ENCODE data around the gene SRP68.
"Not testable (repeated sequence)": the region's sequence is repeated elsewhere in the genome, so short reads cannot be mapped to it uniquely, and the experiment has no call there.

Gene SRP68

GRCh38 chr17:76046064-76046463, 26.3 kb downstream of the SRP68 start:
- DNase-seq (ENCODE audit: low read depth in 2 of 2): no peak

DNA sequence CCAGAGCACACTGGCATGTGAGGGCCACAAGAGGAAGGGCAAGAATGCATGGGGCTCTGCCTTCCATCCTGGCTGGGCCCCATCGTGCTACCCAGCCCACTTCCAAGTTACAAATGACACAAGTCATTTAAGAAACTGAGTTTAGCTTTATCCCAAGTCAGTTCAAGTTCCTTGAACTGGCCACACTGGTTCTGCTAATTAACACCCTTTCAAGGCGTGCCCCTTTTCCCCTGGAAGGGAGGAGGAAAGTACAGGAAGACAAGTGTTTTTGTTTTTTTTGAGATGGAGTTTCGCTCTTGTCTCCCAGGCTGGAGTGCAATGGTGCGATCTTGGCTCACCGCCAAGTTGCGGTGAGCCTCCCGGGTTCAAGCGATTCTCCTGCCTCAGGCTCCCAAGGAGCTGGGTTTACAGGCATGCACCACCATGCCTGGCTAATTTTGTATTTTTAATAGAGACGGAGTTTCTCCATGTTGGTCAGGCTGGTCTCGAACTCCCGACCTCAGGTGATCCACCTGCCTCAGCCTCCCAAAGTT, 27.8 kb downstream of the SRP68 start:
- not testable (repeated sequence) for DNase-seq (ENCODE audit: low read depth in 2 of 2)

- not testable (repeated sequence) for DNase-seq (ENCODE audit: low read depth in 2 of 2)
Measured at GRCh38 chr17:76042868-76043267, 29.4 kb downstream of the SRP68 start.

DNA sequence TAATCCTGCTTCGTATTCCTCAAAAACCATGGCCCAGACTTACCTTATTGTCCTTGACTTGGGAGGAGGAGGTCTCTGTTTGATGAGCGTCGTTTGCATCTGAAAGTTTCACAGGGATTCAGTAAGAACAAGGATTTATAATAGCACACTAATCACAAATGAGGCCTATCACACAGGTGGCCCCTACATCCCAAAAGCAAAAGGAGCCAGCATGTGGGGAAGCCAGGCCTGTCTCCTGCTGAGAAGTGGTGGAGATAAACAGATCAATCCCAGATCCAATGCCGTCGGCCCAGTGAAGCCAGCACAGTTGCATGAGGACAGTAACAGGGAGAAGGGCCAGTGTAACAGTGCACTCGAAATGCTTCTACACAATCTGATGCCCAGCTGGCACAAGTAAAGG, 31.9 kb downstream of the SRP68 start:
- no peak for DNase-seq (ENCODE audit: low read depth in 2 of 2)

DNA sequence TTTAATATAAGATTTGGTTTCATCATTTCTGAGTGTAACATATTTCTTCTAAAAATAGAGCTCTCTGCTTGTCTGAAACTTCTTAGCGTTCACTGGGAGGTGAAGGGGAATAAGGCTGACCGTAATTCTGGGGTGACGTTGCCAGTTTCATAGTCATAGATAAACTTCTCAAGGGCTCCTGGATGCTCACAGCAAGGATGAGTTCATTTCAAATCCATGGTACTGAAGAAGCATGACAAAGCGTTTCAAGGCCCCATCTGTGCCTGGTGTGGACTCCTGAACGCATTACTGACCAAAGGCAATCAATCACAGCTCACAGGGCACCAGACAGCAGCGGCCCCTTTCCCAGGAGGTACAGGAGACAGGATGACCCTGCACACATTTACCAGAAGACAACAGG, 33.2 kb downstream of the SRP68 start:
- DNase-seq (ENCODE audit: low read depth in 2 of 2): no peak

DNA sequence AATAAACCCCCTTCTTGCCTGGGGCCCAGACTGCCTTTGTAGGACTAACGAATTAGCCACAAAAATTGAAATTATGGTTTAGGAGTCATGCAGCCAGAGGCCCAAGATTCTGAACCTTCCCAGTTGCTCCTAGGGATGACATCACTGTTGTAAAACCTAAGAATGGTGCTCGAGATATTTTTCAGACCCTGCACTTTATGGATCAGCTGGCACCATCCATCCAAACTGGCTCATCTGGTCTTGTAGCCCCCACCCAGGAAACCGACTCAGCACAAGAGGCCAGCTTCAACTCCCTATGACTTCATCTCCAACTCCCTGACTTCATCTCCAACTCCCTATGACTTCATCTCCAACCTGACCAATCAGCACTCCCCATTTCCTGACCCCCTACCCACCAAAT, 34.3 kb downstream of the SRP68 start:
- DNase-seq (ENCODE audit: low read depth in 2 of 2): no peak

- no peak for DNase-seq (ENCODE audit: low read depth in 2 of 2)
Measured at GRCh38 chr17:76036497-76037261, 35.6 kb downstream of the SRP68 start.

- no peak for DNase-seq (ENCODE audit: low read depth in 2 of 2)
Measured at GRCh38 chr17:76034428-76035350, 37.6 kb downstream of the SRP68 start.

DNA sequence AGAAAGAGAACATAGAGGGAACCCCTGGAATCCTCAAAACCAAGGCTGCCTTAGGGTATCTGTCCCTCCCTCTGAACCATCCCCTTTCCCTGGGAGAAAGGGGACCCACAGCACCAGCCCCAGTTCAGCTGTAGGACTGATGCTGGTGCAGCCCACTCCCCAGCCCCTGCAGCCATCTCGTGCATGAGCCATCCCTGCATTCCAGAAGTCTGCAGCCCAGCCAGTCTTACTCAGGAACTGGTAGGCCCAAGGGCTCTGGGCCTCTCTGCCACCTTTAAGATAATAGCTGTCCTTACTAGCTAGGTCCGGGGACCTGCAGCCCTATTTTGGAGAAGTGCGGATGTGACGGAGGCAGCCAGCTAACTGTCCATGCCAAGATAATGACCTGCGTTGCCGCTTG, 39.2 kb downstream of the SRP68 start:
- DNase-seq (ENCODE audit: low read depth in 2 of 2): no peak

- DNase-seq (ENCODE audit: low read depth in 2 of 2): no peak
Measured at GRCh38 chr17:76032780-76033108, 39.6 kb downstream of the SRP68 start.

DNA sequence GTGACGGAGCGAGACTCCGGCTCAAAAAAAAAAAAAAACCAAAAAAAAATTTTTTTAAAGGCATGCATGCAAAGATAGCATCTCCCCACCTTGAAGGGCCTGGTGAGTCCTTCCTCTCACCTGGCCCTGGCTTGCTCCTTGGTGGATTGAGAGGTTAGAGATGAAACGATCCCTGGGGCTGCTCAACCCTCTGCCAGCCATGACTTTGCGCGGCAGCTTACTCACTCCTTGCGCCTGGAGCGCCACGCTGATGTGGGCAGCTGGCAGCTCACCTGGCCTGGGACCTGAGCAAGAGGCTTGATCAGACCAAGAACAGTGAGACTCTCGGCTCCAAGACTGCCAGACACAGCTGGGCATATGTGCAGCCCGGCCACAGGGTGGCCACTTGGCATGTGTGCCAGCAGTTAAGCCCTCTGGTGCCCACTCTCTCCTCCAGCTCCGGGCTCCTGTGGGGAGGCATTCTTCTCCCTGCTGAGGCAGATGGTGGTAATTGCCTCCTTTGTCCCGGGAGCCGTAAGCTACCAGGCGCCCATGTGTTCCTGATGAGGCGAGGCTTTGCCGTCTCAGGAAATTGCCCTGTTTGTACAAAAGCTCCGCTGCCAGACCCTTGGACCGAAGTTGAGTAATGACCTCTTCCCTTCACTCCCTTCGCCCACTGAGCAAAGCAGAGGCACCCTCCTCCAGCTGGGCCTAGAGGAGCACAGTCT, 40.1 kb downstream of the SRP68 start:
- DNase-seq (ENCODE audit: low read depth in 2 of 2): no peak

- DNase-seq (ENCODE audit: low read depth in 2 of 2): no peak
Measured at GRCh38 chr17:76027159-76027839, 45.0 kb downstream of the SRP68 start, which contains the start of gene EVPL. Gene EVPL (minus strand): TSS chr17:76027306. CDS start chr17:76027198, 108 bp downstream.

GRCh38 chr17:76026714-76027158, 45.6 kb downstream of the SRP68 start:
- DNase-seq (ENCODE audit: low read depth in 2 of 2): no peak

DNA sequence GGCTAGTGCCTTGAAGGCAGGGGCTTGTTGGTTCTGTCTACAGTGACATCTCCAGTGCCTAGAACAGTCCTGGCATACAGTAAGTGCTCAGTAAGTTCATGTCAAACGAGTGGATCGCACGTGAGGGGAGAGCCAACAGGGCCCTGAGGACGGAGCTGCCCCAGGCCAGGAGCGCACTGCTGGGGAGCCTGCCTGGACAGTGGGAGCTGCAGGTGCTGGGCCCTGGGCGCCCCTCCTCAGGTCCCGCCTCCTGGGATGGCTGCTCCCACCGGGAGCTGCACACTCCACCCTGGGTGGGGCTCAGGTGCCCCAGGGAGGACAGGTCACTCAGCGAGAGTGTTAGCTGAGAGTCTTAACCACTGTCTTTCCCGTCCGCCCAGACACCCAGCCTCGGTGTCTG, 47.0 kb downstream of the SRP68 start:
- no peak for DNase-seq (ENCODE audit: low read depth in 2 of 2)

- DNase-seq (ENCODE audit: low read depth in 2 of 2): no peak
Measured at GRCh38 chr17:76024353-76024752, 48.0 kb downstream of the SRP68 start.

- no peak for DNase-seq (ENCODE audit: low read depth in 2 of 2)
Measured at GRCh38 chr17:76023900-76024237, 48.4 kb downstream of the SRP68 start.

DNA sequence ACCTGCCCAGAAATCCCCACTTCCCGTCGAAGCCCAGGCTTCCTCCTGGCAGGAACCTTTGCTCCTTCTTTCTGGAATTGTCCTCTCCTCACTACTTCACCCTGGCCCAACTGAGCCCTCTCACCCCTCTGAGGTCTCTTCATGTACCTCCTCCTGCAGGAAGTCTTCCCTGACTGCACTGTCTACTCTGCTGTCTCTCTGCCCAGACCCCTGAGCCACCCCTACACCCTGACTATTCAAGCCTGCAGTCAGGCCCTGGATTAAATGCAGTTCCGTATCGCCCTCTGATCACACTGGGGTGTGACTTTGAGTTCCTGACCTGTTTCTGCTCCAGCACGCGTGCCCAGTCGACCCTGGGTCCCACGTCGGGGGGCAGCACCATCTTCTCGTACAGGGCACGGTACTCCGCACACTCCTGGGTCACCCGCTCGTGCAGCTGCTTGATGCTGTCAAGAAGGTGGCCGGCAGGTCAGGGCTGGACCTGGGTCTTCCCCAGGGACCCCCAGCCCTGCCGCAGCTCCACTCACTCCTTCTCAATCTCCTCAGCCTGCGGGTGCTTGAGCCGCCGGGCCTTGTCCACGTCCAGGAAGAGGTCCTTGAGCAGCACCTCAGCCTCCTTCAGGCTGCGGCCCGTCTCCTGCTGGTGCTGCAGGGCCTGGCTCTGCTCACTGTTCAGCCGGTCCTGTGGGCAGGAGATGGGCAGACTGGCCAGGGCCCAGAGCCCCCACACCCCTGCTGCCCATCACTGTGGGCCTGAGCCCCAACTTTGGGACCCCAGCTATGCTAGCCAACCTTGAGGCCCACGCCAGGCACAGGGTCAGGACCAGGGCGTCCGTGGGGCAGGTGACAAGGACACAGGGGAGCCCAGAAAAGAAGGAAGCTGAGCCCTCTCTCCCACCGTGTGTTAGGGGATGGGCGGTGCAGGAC, 49.1 kb downstream of the SRP68 start:
- no peak for DNase-seq (ENCODE audit: low read depth in 2 of 2)

DNA sequence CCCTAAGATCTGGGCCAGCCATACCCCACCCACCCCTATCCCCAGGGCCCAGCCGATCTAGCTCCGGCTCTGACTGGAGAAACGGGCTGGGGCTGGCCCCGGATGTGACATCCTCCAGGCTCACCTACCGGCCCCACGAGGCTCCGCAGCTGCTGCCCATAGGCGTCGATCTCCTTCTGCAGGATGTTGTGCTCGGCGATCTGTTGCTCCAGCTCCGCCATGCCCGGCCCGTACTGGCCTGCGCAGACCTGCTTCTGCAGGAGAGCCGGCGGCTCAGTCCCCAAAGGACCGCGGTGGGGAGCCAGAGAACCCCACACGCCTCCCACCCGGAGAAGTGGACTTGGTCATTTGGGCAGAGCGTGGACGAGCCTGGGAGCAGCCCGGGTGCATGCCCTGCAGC, 50.0 kb downstream of the SRP68 start:
- no peak for DNase-seq (ENCODE audit: low read depth in 2 of 2)

- no peak for DNase-seq (ENCODE audit: low read depth in 2 of 2)
Measured at GRCh38 chr17:76019833-76020467, 52.4 kb downstream of the SRP68 start.

DNA sequence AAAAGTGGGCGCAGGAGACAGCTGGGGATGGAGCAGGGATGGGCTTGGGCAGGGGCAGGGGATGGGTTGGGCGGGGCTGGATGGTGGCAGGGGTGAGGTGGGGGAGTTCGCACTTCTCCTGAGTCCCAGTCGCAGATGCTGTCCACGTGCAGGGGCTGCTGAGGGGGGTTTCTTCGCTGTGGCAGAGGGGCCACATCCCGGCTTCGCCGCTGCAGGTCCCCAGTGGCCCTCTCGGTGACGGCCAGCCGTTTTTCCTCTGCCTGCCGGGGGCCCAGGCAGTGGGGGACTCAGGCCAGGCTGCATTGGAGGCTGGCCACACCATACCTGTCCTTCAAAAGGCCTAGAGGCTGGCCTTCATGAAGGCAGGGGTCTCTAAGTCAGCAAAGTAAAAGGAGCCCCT, 53.5 kb downstream of the SRP68 start:
- DNase-seq (ENCODE audit: low read depth in 2 of 2): no peak

All from stimulated activated CD8-positive, alpha-beta memory T cell treated with anti-CD3 and anti-CD28 coated beads, Interleukin-2, amount 100 ng/mL, for 1 hour (primary cell).